HL-60 (cell line): ENCODE data around the gene HDHD5.

Source experiments
- DNase-seq, 2 experiments: peaks; one replicate each; pipeline ENCODE4 v3.0.0-alpha.2; 2010 to 2020; ENCODE audit warnings: low read depth in 1 of 2, low spot score in 1 of 2
- H3K27ac ChIP-seq: fragments of 250-450 bp; sonication (Bioruptor Pico); replicated peaks from 2 replicates; pipeline ENCODE4 v1.5.1; 2020; ENCODE audit warnings: mild to moderate bottlenecking, moderate library complexity
- H3K27me3 ChIP-seq: fragments of 250-450 bp; sonication (Bioruptor Pico); 2 replicates; pipeline ENCODE4 v1.5.1; 2021; ENCODE audit warnings: mild to moderate bottlenecking, moderate library complexity; ENCODE audit not compliant: insufficient read depth, poor library complexity, severe bottlenecking
- H3K4me3 ChIP-seq: replicated peaks from 2 replicates; pipeline ENCODE4 v1.5.1; 2011; ENCODE audit warnings: mild to moderate bottlenecking, control low read depth, low read length; ENCODE audit not compliant: insufficient read depth
- GABPA ChIP-seq: IDR thresholded peaks from 2 replicates; pipeline ENCODE4 v1.6.1; 2012; ENCODE audit warnings: low read depth
- POLR2AphosphoS5 ChIP-seq: IDR thresholded peaks from 2 replicates; pipeline ENCODE4 v1.6.1; 2012; ENCODE audit warnings: low read depth
- SPI1 ChIP-seq: IDR thresholded peaks from 2 replicates; pipeline ENCODE4 v1.6.1; 2012; ENCODE audit warnings: low read depth, mild to moderate bottlenecking, borderline replicate concordance
- TF ChIP-seq, protein P1 (sequence below): IDR thresholded peaks from one replicate; pipeline ENCODE4 v1.5.1; 2011; ENCODE audit warnings: low read length, control low read depth, inconsistent platforms; ENCODE audit not compliant: insufficient read depth
- TF ChIP-seq, protein P2 (sequence below): IDR thresholded peaks from 2 replicates; pipeline ENCODE4 v1.6.1; 2012; ENCODE audit warnings: low read depth; ENCODE audit not compliant: insufficient replicate concordance

The HDHD5 gene

DNA sequence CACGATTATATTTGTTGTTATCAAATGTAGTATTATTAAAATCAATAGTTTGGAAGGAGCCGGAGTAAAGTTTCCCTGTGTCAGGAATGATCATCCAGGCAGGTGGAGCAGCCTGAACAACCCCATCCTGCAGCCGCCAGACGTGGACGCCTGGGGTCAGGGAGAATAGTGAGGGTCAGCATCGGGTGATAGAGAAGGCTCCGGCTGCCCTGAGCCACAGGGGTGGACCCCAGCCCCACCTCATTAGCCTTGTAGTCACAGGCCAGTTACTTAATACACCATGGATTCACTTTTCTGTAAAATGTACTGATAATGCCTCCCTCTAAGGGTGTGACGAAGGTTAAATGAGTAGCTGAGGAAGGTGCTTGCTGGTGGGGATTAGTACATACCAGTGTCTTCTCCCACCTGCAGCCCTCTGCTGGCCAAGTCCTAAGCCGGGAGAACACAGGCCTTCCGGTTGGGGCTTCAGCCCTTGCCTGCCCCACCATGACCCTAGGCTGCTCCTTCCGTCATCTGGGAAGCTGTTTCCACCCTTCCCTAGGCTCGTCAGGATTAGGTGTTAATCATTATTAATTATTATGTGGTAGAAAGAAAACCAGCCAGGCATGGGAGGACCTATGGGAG lies 52.8 kb downstream of the HDHD5 start:
- Histone ChIP-seq H3K4me3 (peak overlapping the region; percentile 10; the same call in 1 of the 2 replicates), H3K27ac (peak overlapping the region; percentile 83), H3K27me3 (no peaks in the 10 kb centered on the region)
- peak; percentile 73 to 85 for DNase-seq
- TF ChIP-seq, protein P1, sequence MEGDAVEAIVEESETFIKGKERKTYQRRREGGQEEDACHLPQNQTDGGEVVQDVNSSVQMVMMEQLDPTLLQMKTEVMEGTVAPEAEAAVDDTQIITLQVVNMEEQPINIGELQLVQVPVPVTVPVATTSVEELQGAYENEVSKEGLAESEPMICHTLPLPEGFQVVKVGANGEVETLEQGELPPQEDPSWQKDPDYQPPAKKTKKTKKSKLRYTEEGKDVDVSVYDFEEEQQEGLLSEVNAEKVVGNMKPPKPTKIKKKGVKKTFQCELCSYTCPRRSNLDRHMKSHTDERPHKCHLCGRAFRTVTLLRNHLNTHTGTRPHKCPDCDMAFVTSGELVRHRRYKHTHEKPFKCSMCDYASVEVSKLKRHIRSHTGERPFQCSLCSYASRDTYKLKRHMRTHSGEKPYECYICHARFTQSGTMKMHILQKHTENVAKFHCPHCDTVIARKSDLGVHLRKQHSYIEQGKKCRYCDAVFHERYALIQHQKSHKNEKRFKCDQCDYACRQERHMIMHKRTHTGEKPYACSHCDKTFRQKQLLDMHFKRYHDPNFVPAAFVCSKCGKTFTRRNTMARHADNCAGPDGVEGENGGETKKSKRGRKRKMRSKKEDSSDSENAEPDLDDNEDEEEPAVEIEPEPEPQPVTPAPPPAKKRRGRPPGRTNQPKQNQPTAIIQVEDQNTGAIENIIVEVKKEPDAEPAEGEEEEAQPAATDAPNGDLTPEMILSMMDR, result peak; percentile 12
- TF ChIP-seq GABPA, result no peak

DNA sequence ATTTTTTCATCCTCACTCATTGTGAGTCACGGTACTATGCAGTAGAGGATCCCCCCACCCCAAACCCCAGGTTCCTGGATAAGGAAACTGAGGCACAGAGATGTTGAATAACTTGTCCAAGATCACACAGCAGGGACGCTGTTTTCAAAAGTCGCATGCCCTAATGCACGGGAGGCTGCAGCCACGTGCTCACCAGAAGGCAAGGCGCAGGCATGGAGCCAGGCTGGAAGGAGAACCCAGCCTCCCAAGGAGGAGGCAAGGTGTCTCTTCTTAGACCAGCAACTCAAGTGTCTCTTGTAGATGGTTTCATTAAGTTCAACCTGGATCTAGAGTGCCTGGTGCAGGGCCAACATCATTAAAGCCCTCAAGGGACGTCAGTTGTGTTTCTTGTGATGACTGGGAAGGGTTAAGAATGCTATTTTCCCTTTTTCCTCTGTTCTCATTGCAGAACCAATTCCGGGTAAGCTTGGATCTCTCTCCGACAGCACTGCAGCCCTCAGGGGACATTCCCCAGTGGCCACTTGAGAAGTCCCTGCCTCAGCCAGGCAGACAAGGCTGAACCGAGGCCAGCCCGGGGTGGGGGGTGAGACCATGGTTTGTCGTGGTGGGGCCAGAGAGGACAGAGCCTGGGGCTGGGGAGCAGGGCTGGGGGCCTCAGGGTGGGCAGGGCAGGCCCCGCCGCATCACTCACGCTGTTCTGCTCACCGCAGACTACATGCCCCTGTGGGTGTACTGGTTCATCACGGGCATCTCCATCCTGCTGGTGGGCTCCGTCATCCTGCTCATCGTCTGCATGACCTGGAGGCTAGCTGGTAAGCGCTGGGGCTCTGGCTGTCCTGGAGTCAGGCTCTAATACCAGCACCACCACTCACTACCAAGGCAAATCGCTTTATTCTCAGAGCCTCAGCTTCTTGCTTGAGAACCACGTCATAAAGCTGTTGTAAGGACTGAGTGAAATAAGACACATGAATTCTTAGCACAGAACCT lies 53.6 kb downstream of the HDHD5 start:
- DNase-seq, result no peak
- Histone ChIP-seq H3K4me3 (no peak overlapping the region), H3K27ac (peak overlapping the region; percentile 83), H3K27me3 (no peaks in the 10 kb centered on the region)
- TF ChIP-seq, protein P1, result no peak
- TF ChIP-seq, protein P2, sequence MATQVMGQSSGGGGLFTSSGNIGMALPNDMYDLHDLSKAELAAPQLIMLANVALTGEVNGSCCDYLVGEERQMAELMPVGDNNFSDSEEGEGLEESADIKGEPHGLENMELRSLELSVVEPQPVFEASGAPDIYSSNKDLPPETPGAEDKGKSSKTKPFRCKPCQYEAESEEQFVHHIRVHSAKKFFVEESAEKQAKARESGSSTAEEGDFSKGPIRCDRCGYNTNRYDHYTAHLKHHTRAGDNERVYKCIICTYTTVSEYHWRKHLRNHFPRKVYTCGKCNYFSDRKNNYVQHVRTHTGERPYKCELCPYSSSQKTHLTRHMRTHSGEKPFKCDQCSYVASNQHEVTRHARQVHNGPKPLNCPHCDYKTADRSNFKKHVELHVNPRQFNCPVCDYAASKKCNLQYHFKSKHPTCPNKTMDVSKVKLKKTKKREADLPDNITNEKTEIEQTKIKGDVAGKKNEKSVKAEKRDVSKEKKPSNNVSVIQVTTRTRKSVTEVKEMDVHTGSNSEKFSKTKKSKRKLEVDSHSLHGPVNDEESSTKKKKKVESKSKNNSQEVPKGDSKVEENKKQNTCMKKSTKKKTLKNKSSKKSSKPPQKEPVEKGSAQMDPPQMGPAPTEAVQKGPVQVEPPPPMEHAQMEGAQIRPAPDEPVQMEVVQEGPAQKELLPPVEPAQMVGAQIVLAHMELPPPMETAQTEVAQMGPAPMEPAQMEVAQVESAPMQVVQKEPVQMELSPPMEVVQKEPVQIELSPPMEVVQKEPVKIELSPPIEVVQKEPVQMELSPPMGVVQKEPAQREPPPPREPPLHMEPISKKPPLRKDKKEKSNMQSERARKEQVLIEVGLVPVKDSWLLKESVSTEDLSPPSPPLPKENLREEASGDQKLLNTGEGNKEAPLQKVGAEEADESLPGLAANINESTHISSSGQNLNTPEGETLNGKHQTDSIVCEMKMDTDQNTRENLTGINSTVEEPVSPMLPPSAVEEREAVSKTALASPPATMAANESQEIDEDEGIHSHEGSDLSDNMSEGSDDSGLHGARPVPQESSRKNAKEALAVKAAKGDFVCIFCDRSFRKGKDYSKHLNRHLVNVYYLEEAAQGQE, result no peak
- TF ChIP-seq POLR2AphosphoS5 (no peak), GABPA (no peak), SPI1 (no peak)

DNA sequence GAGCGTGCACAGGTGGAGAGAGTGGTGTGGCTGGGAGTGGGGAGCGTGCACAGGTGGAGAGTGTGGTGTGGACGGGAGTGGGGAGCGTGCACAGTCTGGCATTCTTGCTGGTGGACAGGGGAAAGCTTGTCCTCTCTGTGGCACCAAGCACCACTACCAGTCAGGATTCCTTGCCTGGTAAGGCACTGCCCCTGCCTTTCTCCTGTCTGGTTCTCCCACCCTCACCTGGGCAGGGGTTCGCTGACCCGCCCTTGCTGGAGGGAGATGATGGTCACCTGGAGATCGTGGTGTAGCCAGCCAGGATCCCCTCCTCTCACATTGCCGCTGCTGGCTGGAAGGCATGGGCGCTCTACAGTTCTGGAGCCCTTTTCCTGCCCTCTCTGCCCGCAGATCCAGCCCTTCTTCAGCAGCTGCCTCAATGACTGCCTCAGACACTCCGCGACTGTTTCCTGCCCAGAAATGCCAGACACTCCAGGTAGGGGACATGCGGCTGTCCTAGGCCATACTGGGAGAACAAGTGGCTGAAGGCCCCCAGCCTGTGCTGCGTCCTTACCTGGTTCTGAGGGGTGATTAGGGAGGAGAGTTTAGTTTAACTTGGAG lies 54.6 kb downstream of the HDHD5 start:
- Histone ChIP-seq H3K27ac (peak overlapping the region; percentile 83), H3K4me3 (no peak overlapping the region), H3K27me3 (no peaks in the 10 kb centered on the region)
- DNase-seq, result no peak
- TF ChIP-seq, protein P1, result no peak

DNA sequence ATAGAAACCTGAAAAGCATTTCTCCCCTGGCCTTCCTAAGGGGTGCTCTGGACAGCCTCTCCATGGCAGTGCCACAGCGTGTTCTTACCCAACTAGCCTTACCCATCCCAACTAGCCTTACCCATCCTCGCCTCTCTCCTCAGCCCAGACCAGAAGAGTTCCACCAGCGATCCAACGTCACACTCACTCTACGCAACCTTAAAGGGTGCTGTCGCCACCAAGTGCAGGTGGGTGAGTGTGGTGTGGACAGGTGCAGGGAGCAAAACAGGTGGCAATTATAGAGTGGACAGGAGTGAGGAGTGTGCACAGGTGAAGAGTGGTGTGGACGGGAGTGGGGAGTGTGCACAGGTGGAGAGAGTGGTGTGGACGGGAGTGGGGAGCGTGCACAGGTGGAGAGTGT lies 55.7 kb downstream of the HDHD5 start:
- TF ChIP-seq, protein P2, result no peak
- TF ChIP-seq, protein P1, result no peak
- TF ChIP-seq SPI1, result no peak
- no peak for TF ChIP-seq GABPA
- no peak; the same call in 1 of the 2 replicates for TF ChIP-seq POLR2AphosphoS5
- H3K27me3 ChIP-seq, result no peaks in the 10 kb centered on the region
- no peak overlapping the region for H3K27ac ChIP-seq
- no peak overlapping the region for H3K4me3 ChIP-seq
- DNase-seq, result no peak
